ENCODE measurements around the gene RDH8.
A peak's percentile ranks its signal among the peaks of the same experiment; 100 is the strongest.
"Not testable (repeated sequence)": the region's sequence is repeated elsewhere in the genome, so short reads cannot be mapped to it uniquely, and the experiment has no call there.

The RDH8 gene

GRCh38 chr19:10005632-10006334, 7.5 kb upstream of the RDH8 start:
- DNase-seq (ENCODE audit: low read depth) = no peak

DNA sequence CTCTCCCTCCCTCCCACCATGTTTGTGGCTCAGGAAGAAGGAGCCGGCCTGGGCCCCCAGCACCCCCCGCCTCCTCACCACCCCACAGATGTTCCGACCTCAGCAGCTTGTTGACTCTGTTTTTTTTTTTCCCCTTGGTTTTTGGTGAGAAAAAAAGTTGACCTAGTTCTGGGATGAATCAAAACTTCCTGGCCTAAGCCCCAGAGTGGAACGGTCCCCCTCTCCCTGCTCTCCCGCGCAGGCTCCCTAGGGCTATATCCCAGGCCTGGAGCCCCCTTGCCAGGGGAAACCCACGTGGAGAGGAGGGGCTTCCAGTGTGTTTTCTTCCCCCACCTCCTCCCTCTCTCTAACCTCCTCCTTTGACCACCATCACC, 7.0 kb upstream of the RDH8 start:
- DNase-seq (ENCODE audit: low read depth) = no peak

DNA sequence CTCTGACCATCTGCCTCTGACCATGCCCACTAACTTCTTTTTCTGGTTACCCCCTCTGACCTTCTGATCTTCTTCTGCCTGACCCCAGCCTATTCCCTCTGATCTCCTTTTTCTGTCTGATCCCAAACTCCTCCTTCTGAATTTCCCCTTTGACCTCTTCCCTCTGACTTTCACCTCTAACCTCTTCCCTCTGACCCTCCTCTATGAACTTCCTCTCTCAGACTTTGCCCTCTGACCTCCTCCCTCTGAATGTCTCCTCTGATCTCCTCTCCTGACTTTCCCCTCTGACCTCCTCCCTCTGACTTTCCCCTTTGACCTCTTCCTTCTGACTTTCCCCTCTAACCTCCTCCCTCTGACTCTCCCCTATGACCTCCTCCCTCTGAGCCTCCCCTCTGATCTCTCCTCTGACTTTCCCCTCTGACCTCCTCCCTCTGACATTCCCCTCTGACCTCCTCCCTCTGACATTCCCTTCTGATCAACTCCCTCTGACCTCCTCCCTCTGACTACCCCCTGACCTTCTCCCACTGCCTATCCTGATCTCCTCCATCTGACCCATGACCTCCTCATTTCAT, 6.4 kb upstream of the RDH8 start:
- no peak for DNase-seq (ENCODE audit: low read depth)

GRCh38 chr19:10007371-10008183, 5.7 kb upstream of the RDH8 start:
- DNase-seq (ENCODE audit: low read depth) = no peak

DNA sequence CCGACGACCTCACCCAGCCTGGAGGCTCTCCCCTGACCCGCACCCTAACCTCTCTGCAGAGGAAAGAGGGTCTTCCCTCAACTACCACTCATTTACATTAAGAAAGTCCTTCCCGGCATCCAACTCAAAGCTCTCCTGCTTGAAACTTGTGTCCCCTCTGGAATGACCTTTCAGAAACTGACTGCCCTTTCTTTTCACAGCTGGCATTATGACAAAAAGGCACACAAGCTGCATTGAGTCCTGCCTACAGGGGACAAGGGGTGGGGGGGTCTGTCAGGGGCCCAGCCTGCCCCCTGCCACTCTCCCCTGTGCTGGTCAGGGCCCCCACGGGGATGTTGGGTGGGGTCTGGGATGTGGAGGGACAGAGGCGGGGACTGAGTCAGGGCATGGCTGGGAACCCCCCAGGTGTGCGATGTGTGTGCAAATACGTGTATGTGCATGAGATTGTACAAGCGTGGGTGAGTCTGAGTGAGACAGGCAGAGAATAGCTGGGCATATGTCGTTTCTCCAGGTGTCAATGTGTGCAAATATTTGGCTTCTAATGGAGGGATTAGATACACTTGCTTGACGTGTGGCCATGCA, 5.0 kb upstream of the RDH8 start:
- DNase-seq (ENCODE audit: low read depth) = no peak

GRCh38 chr19:10009714-10010224, 3.5 kb upstream of the RDH8 start:
- DNase-seq (ENCODE audit: low read depth) = no peak

- DNase-seq (ENCODE audit: low read depth) = no peak
These were observed 3.0 kb upstream of the RDH8 start, which contains the start of gene COL5A3 for GRCh38 chr19:10010247-10010691. Gene COL5A3 (minus strand): TSS chr19:10010504. CDS start chr19:10010385, 119 bp downstream.

GRCh38 chr19:10010939-10011338, 2.3 kb upstream of the RDH8 start:
- DNase-seq (ENCODE audit: low read depth) = no peak

DNA sequence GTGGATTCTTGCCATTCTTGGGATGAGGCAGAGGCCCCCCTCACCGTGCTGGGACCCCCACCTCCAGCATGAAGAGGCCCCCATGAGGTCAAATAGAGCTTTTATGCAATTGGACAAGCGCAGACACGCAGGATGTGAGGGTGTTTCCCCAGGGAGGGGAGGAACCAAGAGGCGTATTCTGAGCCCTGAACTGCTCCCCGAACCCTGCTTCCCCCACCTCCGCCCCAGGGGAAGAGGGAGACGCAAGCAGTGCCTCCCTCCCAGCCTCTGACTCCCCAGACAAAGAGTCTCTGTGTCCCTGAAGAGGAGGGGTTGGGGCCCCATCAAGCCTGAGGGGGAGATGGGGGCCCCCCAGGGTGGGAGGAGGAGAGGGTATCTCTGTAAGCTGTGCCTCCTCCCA, 1.3 kb upstream of the RDH8 start:
- no peak for DNase-seq (ENCODE audit: low read depth)

DNA sequence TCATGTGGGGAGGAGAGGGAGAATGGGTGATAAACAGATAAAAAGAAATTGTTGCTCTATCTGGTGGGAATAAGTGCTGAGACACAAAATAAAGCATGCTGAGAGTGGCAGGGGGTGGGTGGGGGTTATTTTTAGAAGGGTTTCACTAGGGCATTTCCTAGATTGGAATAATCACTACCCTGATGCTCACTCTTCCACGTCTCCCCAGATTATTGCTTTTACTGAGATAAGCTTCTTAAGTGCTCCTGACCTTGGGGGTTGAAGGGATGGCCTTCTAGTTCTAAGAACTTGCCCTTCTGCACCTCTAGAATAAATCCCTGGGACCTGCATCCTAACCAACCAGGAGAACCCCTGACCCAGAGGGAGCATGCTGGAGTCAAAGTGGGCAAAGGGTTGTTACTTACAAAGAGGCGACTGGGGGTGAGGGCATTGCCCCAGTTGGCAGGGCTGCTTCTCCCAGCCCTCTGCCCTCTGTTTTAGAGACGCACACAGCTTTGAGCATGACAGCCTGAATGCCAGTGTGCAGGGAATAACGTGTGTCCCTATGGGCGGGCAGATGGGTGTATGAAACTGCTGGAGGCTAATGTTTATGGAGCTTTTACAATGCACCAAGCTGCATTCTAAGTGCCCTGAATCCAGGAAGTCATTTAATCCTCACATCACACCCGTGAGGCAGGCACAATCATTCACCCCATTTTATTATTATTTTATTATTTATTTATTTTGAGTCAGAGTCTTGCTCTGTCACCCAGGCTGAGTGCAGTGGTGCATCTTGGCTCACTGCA, 743 bp downstream of the RDH8 start:
- no peak for DNase-seq (ENCODE audit: low read depth)

- no peak for DNase-seq (ENCODE audit: low read depth)
These were observed 5.0 kb downstream of the RDH8 start for GRCh38 chr19:10018263-10018662.

GRCh38 chr19:10018786-10019185, 5.5 kb downstream of the RDH8 start:
- no peak for DNase-seq (ENCODE audit: low read depth)

GRCh38 chr19:10019246-10019645, 6.0 kb downstream of the RDH8 start:
- DNase-seq (ENCODE audit: low read depth) = no peak

DNA sequence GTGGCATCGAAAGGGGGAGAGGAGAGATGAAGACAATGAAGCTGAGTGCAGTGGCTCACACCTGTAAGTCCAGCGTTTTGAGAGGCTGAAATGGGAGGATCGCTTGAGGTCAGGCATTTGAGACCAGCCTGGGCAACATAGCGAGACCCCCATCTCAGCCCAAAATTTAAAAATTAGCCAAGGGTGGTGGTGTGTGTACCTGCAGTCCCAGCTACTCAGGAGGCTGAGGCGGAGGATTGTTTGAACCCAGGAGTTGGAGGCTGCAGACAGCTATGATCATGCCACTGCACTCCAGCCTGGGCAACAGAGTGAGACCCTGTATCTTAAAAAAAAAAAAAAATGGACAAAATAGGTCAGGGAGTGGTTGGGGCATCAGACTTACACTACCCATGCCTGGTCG, 7.6 kb downstream of the RDH8 start:
- DNase-seq (ENCODE audit: low read depth) = no peak

- no peak for DNase-seq (ENCODE audit: low read depth)
These were observed 8.2 kb downstream of the RDH8 start for GRCh38 chr19:10021446-10021845.

DNA sequence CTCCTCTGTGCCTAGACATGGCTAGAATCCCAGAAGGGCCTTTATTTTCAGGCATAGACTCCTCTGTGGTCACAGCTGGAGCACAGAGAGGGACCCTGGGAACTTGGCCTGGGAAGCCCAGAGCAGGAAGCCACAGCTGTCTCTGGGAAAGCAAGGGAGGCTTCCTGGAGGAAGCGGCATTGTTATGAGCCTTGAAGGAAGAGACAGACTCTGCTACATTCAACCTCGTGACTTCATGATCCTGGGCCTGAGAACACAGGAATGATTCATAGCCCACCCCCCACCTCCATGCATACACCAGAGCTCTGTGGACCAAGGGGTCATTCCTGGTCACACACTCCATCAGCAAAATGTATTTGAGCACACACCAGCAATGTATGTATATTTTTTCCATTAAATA, 8.6 kb downstream of the RDH8 start:
- DNase-seq (ENCODE audit: low read depth) = no peak

- DNase-seq (ENCODE audit: low read depth) = not testable (repeated sequence)
These were observed 9.8 kb downstream of the RDH8 start for GRCh38 chr19:10023096-10023495.

- DNase-seq (ENCODE audit: low read depth) = no peak
These were observed 13.5 kb downstream of the RDH8 start for GRCh38 chr19:10026744-10027143.

DNA sequence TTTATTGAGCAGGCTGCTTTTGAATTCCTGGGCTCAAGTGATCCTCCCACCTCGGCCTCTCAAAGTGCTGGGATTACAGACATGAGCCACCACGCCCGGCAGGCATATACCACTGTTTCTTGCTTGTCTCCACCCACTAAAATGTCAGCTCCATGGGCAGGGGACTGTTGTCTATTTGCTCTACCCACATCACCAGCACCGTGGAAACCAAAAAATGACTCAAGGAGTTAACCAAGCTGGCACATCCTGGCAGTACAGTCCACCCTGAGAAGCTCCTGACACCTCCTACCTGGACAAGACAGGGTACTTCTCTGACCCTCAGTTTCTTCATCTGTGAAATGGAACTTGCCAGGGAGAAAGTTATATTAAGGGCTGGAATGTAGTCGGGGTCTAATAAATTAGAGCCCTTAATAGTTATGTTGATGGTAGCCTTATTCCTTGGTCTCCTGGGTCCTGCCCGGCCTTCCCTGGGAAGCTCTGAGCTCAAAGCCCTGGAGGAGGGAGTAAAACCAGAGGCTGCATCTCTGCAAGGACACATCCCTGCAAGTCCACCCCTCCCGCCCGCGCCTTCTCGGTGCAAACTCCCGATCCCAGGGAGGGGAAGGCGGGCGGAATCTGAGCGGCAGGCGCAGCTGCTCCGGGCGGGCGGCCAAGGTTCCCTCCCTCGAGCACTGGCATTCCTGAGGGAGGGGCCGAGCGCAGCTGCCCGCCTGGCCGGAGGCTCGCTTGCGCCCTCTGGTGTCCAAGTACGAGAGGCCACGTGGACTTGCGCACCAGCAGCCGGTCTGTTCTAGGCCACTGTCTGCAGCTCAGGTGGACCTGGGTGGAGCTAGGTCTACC, 14.1 kb downstream of the RDH8 start:
- DNase-seq (ENCODE audit: low read depth) = peak; percentile 51

GRCh38 chr19:10033614-10034013, 20.3 kb downstream of the RDH8 start:
- no peak for DNase-seq (ENCODE audit: low read depth)

DNA sequence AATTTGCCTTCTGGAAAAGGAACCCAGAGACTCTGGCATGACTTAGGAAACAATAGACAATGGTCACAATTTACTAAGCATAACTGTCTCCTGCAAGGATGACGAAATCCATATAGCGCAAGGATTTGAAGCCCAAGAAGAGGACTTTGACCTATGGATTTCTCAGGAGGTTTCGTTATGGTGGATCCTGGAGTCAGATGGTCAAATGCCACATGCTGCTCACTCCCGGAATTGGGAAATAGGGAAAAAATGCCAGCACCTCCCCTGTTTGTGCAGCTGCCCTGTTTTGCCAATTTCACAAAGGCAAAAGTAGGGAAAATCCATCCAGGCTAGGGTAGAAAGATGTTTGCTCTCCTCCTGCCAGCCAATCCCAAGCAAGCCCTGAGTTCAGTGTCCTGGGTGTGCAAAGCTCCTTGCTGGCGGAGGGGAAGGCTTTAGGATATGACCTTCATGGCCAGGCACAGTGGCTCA, 23.4 kb downstream of the RDH8 start:
- DNase-seq (ENCODE audit: low read depth) = no peak
